Hepatocyte (in vitro differentiated cells): Measurements from ENCODE around the gene C1orf52.

ENCODE experiments used
- CTCF ChIP-seq: fragments of 200-600 bp; sonication (generic); IDR thresholded peaks from 2 replicates; pipeline ENCODE4 v1.5.1; 2016; ENCODE audit warnings: antibody characterized with exemption, mild to moderate bottlenecking; ENCODE audit not compliant: poor library complexity
- EZH2 ChIP-seq: fragments of 200-600 bp; sonication (generic); IDR thresholded peaks from 2 replicates; pipeline ENCODE4 v1.6.1; 2016; ENCODE audit warnings: antibody characterized with exemption, mild to moderate bottlenecking, borderline replicate concordance
- EZH2phosphoT487 ChIP-seq: fragments of 200-600 bp; sonication (generic); IDR thresholded peaks from one replicate; pipeline ENCODE4 v1.6.1; 2018; ENCODE audit warnings: antibody characterized with exemption, mild to moderate bottlenecking, low read depth, moderate library complexity; ENCODE audit not compliant: unreplicated experiment, severe bottlenecking

DNA sequence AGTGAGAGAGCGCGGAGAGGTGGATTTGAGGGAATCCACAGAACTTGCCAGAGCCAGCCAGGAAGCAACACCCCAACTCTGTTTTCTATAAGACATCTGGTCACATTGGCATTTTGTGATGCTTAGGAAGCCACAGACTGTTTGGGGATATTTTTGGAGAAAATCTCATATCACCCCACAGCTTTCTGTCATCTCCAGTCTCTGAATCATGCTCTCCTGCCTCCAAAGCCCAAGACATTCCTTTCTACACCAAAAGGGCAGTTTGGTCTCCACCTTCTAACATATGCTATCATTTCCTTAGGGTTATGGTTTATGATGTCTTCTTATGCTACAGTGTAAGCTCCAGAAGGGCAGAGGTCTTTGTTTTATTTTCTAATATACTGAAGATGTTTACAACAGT, 31.4 kb upstream of the C1orf52 start:
- TF ChIP-seq CTCF (no peak), EZH2phosphoT487 (no peak), EZH2 (no peak)
